NT2/D1 (cell line): ENCODE measurements around the gene INS.

Source experiments
- SUZ12 ChIP-seq: IDR thresholded peaks from 2 replicates; pipeline ENCODE4 v1.6.1; 2011; ENCODE audit not compliant: insufficient read length, insufficient read depth; ENCODE audit errors: extremely low read depth
- ZNF274 ChIP-seq: IDR thresholded peaks from 2 replicates; pipeline ENCODE4 v1.6.1; 2011; ENCODE audit warnings: mild to moderate bottlenecking, low read depth, low read length

DNA sequence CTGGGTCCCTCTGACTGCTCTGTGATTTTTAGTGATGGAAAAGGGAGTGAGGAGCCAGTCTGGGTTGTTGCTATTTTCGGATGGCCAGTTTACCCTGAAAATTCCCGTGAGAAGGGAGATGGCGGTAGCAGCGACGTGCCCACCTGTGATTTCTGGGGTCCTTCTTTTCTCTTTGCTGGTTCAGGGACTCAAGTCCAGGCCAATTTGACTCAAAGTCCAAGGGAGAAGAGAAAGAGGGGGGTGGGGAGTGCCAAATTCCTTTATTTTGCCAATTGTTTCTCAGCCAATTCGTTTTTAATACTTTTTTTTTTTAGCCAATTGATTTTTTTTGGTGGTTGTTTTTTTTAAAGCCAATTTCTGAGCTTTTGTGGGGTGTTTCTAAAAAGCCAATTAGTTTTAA, 28.8 kb downstream of the INS start:
- TF ChIP-seq ZNF274 (no peak), SUZ12 (no peak)
